ENCODE results near the gene FASN.

FASN gene

DNA sequence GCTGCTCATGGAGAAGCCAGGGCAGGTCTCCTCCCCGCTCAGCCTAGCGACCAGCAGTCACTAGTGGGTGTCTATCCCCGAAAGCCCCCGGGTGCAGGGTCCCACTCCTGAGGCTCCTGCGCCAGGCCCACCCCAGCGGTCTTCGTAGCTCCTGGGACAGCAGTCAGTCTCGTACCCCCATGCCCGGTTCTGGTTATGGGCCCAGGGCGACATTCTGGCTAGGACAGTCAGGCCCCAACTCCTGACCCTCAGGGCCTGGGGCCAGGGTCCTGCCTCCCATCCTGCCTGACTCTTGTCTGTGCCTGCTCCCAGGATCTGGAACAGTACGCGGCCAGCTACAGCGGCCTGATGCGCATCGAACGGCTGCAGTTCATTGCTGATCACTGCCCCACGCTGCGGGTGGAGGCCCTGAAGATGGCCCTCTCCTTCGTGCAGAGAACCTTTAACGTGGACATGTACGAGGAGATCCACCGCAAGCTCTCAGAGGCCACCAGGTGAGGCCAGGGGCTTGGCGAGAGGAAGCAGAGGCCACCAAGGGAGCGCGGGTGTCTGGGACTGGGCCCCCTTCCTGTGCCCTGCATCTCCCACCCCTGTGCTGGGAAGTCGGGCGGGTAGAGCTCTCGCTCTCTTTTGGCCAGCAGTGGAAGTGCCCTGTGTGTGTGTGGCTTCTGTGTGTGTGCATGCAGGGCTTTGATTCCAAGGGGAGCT lies 44.3 kb downstream of the FASN start:
- TF ChIP-seq CTCF (conservative IDR thresholded peaks at IDR 0.05) (no peak), ZFX (IDR thresholded peaks at IDR 0.05) (no peak)
- H3K27ac ChIP-seq = no peak overlapping the region

- no peak for TF ChIP-seq ZFX (IDR thresholded peaks at IDR 0.05)
- peak overlapping the region; percentile 75 for H3K27ac ChIP-seq
Observed at GRCh38 chr17:82053130-82053529, 44.9 kb downstream of the FASN start.

GRCh38 chr17:82052638-82053059 lies 45.4 kb downstream of the FASN start:
- TF ChIP-seq ZFX (IDR thresholded peaks at IDR 0.05) (no peak), CTCF (conservative IDR thresholded peaks at IDR 0.05) (no peak)
- H3K27ac ChIP-seq = peak overlapping the region; percentile 75

DNA sequence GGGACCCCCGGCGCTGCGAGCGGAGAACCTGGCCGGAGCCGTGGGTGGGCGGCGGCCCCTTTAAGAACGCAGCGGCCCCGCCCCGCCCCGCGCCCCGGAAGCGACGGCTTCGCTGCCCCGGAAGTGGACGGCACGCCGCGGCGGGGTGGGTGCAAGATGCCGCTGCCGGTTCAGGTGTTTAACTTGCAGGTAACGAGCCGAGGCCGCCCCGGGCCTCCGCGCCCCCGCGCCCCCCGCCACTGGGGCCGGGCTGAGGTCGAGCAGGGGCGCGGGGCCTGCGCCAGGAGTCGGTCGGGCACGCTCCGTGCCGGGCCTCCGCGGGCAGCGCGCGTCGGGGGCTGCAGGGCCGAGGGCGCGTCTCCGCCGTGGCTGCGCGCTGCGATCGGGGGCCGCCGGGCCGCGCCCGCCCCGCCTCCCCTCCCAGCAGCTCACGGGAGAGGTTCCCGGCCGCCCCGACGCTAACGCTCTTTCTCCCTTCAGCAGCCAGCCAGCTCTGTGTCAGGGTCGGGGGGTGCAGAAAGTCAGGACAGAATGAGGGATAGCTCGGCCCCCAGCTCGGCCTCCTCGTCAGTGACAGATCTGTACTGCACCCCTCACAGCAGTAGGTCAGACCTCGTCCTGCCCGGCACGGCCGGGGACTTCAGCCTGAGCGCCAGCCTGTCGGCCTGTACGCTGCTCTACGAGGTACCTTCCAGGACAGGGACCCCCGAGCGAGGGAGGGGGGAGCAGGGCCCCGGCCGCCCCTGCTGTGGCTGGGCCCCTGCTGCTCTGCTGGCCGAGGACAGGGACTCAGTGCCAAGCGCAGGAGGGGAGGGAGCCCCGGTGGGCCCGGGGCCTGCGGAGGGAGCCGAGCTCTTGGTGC lies 46.0 kb downstream of the FASN start, which contains the start of the genes GPS1 and RFNG:
Gene GPS1 (plus strand): TSS at position 123 of the 862 bp plus-strand sequence. CDS start 34 bp downstream, at position 157.
Gene RFNG (minus strand): TSS at position 36 of the 862 bp plus-strand sequence. CDS start 45 bp downstream, outside the sequence.
- TF ChIP-seq CTCF (conservative IDR thresholded peaks at IDR 0.05) (no peak), ZFX (IDR thresholded peaks at IDR 0.05) (peak; percentile 77)
- peak within 1 kb of the TSS; percentile 75 for H3K27ac ChIP-seq

GRCh38 chr17:82050761-82051641 lies 47.0 kb downstream of the FASN start:
- TF ChIP-seq CTCF (conservative IDR thresholded peaks at IDR 0.05) = no peak
- peak; percentile 44; the same call in 1 of the 2 replicates for TF ChIP-seq ZFX (IDR thresholded peaks at IDR 0.05)
- H3K27ac ChIP-seq = peak overlapping the region; percentile 75

DNA sequence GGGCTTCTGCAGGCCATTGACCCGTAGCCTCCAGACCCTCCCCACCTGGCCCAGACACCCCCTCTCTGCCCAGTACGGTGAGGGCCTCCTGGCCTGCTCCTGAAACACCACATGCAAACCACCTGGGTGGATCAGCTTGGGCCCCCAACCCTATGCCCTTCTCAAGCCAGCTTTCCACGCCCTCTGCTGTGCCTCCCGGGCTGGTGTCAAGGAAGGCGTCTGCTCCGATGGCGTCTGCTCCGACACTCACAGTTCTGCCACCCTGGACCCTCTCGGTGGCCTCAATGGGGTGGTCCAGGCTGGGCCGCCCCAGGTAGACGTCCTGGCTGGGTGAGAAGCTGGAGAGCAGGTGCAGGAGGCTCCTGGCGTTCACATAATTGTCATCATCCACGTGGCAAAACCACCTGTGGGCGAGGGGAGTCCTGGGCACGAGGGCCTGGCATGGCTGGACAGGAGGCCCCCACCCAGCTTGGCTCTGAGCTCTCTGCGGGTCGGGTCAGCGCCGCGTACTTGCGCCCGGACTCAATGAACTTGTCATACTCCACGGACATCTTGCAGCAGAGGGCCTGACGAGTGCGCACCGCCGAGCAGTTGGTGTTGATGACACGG lies 47.8 kb downstream of the FASN start:
- TF ChIP-seq CTCF (conservative IDR thresholded peaks at IDR 0.05) (no peak), ZFX (IDR thresholded peaks at IDR 0.05) (no peak)
- H3K27ac ChIP-seq = peak overlapping the region; percentile 75; the same call in 1 of the 2 replicates

GRCh38 chr17:82049521-82049971 lies 48.5 kb downstream of the FASN start:
- no peak for TF ChIP-seq CTCF (conservative IDR thresholded peaks at IDR 0.05)
- TF ChIP-seq ZFX (IDR thresholded peaks at IDR 0.05) = no peak
- H3K27ac ChIP-seq = no peak overlapping the region
